ENCODE results near the gene C17orf107.

DNA sequence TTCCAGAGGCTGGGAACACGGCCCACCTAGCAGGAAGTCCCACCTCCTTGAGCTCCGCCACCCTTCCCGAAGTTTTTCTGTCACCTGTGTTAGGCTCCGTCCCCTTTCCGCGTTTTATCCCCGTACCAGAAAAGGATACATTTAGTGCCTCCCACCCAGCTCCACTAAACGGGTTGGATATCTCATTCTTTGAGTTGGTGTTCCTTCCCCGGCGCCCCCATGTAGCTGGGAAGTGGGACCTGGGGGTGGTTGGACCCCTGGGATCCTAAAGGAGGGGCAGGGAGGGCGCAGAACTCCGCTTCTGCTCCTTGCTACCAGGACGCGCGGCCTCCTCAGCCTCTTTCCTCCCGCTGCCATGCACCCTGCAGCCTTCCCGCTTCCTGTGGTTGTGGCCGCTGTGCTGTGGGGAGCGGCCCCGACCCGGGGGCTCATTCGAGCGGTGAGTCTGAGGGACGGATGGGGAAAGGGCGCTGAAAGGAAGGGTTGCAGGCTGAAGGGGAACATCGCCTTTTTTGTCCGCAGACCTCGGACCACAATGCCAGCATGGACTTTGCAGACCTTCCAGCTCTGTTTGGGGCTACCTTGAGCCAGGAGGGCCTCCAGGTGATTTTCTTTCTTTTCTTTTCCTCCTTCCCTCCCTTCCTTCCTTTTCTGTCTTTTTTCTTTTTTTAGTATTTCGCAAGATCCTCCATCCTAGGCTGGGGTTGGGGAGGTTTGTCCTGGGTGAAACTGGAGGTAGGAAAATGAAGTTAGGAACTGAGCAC, 41.4 kb downstream of the C17orf107 start:
- TF ChIP-seq CTCF (IDR thresholded peaks at IDR 0.05) (no peak), EZH2 (IDR thresholded peaks at IDR 0.05; ENCODE audit: borderline replicate concordance, insufficient read depth, low read depth, low read length, poor library complexity, severe bottlenecking) (no peak)
